Testis (tissue), 2 donors: ENCODE data around the gene ABL2.

ENCODE experiments used
- POLR2A ChIP-seq: fragments of 450-650 bp; IDR thresholded peaks from one replicate; pipeline ENCODE4 v1.6.1; 2017; ENCODE audit warnings: antibody characterized with exemption, mild to moderate bottlenecking, moderate library complexity
- TF ChIP-seq, protein P1 (sequence below), 3 experiments: fragments of 450-650 bp in 2 of 3; fragments of 200-600 bp in 1 of 3; sonication (generic) in 1 of 3; IDR thresholded peaks; one replicate each; pipeline ENCODE4 v1.5.1; 2016 to 2019; ENCODE audit warnings: antibody characterized with exemption in 3 of 3, mild to moderate bottlenecking in 2 of 3, moderate library complexity in 1 of 3

- TF ChIP-seq, protein P1, sequence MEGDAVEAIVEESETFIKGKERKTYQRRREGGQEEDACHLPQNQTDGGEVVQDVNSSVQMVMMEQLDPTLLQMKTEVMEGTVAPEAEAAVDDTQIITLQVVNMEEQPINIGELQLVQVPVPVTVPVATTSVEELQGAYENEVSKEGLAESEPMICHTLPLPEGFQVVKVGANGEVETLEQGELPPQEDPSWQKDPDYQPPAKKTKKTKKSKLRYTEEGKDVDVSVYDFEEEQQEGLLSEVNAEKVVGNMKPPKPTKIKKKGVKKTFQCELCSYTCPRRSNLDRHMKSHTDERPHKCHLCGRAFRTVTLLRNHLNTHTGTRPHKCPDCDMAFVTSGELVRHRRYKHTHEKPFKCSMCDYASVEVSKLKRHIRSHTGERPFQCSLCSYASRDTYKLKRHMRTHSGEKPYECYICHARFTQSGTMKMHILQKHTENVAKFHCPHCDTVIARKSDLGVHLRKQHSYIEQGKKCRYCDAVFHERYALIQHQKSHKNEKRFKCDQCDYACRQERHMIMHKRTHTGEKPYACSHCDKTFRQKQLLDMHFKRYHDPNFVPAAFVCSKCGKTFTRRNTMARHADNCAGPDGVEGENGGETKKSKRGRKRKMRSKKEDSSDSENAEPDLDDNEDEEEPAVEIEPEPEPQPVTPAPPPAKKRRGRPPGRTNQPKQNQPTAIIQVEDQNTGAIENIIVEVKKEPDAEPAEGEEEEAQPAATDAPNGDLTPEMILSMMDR (IDR thresholded peaks at IDR 0.05): no peak
- TF ChIP-seq POLR2A: no peak
These were observed 141.8 kb downstream of the ABL2 start for GRCh38 chr1:179087665-179088064.
